ENCODE results near the gene GBP3.
"Not testable (repeated sequence)": the region's sequence is repeated elsewhere in the genome, so short reads cannot be mapped to it uniquely, and the experiment has no call there.

- not testable (repeated sequence) for TF ChIP-seq CTCF (IDR thresholded peaks at IDR 0.05; ENCODE audit: low read depth, low read length); EZH2phosphoT487 (IDR thresholded peaks at IDR 0.05; ENCODE audit: low read depth)
Measured at GRCh38 chr1:88981506-88981905, 41.2 kb downstream of the GBP3 start.

All from OCI-LY3 (cell line).